Prostate gland (tissue), 2 donors: Measurements from ENCODE around the gene SH3PXD2A. TPM values are rescaled to one million over a fixed set of nuclear protein-coding genes. Genes with fewer than 3 reads are reported as not detected.
A peak's percentile ranks its signal among the peaks of the same experiment; 100 is the strongest.

Experiments
- DNase-seq: peaks from one replicate; pipeline ENCODE4 v3.0.0-alpha.2; 2019; ENCODE audit warnings: low spot score
- H3K27ac ChIP-seq, 2 donors: fragments of 200-600 bp; sonication (generic); 2 replicates each; pipeline ENCODE4 v1.5.1; 2017 to 2019
- H3K27me3 ChIP-seq: fragments of 200-600 bp; sonication (generic); replicated peaks from 2 replicates; pipeline ENCODE4 v1.5.1; 2019; ENCODE audit not compliant: insufficient read depth
- H3K36me3 ChIP-seq, 2 donors: fragments of 200-600 bp; sonication (generic); 1 replicate in 1 of 2; 2 replicates in 1 of 2; pipeline versions ENCODE4 v1.5.1 to v1.8.1; 2017 to 2019
- H3K4me1 ChIP-seq: fragments of 200-600 bp; sonication (generic); replicated peaks from 2 replicates; pipeline ENCODE4 v1.5.1; 2019
- H3K4me3 ChIP-seq, 2 donors: fragments of 200-600 bp; sonication (generic); 2 replicates each; pipeline ENCODE4 v1.5.1; 2017 to 2019
- H3K9me3 ChIP-seq: fragments of 200-600 bp; sonication (generic); 2 replicates; pipeline ENCODE4 v1.5.1; 2017
- POLR2A ChIP-seq: fragments of 450-650 bp; IDR thresholded peaks from one replicate; pipeline ENCODE4 v1.6.1; 2016; ENCODE audit warnings: antibody characterized with exemption, mild to moderate bottlenecking
- POLR2AphosphoS5 ChIP-seq: sonication (generic); formaldehyde crosslinking; IDR thresholded peaks from one replicate; pipeline ENCODE4 v1.6.1; 2017; ENCODE audit warnings: antibody characterized with exemption
- WGBS: methylation state at CpG from one replicate; pipeline ENCODE4 v1.1.5; 2018; 5-methylcytosine and 5-hydroxymethylcytosine counted together
- intact Hi-C: fragments of 100-400 bp; cut with DNase I; formaldehyde crosslinking; loops from one replicate; pipeline ENCODE4 v1.14.2; 2022
- total RNA-seq, 2 donors: library from RNA; depleted of rRNA; stranded (reverse); fragments of >200 nt; gene quantifications; one replicate each; pipeline ENCODE4 v1.1.0, GENCODE V29; 2016
- TF ChIP-seq, protein P1 (sequence below), 4 experiments: fragments of 200-600 bp in 2 of 4; fragments of 450-650 bp in 2 of 4; sonication (generic) in 2 of 4; IDR thresholded peaks; 1 replicate in 3 of 4; 2 replicates in 1 of 4; pipeline ENCODE4 v1.5.1; 2016 to 2019; ENCODE audit warnings: antibody characterized with exemption in 4 of 4, mild to moderate bottlenecking in 2 of 4, moderate library complexity in 2 of 4

SH3PXD2A gene
- total RNA-seq, 2 donors from 2014 or later: 14.2 to 26.4 TPM

DNA sequence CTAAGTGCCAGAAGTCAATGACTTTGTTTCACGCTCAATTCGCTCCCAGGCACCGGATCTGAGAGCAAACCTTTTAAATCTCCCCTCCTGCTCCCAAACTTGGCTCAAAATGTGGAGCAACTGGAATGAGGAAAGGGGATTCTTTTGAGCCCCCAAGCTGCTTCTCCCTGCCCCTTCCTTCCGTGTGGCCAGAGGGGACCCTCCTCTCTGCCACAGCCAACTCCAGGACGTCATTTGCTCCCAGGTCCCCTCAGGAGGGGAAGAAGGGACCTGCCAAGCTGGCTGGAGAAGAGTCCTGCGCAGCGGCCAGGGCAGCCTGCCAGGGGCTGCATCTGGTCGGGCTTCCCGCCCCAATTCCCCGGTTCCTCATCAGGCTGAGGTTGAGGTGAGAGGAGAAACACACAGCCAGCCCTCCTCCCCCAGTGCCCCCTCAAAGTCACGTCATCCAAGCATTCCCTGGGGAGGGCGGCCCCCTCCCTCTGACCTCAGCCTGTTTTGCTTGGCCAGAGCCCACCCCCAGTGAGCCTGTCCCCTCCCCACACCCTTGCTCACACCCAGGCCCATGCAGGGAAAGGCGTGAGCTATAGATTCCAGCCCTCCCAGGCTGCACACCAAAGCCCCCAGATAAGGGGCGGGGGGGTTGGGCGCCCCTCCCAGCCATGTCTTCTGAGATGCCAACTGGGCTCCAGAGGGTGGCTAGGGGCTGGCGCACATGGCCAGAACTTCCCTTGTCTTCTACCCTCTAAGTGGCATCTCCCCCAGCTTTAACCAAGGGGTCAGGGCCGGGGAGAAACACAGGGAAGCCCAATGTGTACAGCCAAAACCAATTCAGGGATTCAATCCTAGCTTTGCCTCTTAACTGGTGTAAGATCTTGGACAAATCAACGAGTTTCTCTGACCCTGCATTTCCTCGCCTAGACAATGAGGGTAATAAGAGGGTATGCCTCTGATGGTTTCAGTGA is 35.0 kb downstream of the SH3PXD2A start:
- Histone ChIP-seq H3K27me3 (no peaks in the 10 kb centered on the region), H3K4me1 (peaks cover 11% of the 10 kb centered on the region), H3K4me3 (no peak overlapping the region), H3K36me3 (no peaks in the 10 kb centered on the region), H3K9me3 (no peaks in the 10 kb centered on the region), H3K27ac (peak overlapping the region in 1 of 2 donors; percentile 55)
- WGBS: 22% methylated on average over 19 of the region's 19 CpGs
- DNase-seq: no peak
- TF ChIP-seq POLR2A (no peak), POLR2AphosphoS5 (no peak)
- TF ChIP-seq, protein P1, sequence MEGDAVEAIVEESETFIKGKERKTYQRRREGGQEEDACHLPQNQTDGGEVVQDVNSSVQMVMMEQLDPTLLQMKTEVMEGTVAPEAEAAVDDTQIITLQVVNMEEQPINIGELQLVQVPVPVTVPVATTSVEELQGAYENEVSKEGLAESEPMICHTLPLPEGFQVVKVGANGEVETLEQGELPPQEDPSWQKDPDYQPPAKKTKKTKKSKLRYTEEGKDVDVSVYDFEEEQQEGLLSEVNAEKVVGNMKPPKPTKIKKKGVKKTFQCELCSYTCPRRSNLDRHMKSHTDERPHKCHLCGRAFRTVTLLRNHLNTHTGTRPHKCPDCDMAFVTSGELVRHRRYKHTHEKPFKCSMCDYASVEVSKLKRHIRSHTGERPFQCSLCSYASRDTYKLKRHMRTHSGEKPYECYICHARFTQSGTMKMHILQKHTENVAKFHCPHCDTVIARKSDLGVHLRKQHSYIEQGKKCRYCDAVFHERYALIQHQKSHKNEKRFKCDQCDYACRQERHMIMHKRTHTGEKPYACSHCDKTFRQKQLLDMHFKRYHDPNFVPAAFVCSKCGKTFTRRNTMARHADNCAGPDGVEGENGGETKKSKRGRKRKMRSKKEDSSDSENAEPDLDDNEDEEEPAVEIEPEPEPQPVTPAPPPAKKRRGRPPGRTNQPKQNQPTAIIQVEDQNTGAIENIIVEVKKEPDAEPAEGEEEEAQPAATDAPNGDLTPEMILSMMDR (IDR thresholded peaks at IDR 0.05): no peak
- intact Hi-C loops: no loop called here

DNA sequence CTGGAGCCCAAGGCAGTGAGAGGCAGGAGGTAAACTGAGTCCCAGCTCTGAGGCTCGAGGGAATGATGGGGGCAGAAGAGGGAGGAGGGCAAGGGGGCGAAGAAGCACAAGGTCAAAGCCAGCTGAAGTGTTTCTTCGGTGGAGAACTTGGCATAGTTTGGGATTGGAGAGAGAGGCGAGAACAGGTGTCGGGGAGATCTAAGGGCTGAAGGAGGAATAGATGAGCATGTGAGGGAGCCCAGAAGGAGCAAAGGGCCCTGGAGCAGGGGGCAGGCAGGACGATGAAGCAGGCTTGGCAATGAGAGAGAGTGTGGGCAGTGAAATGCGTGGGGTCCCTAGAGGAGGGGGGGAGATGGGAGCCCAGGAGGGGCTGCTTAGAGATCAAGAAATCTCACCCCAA is 35.9 kb downstream of the SH3PXD2A start:
- peaks cover 11% of the 10 kb centered on the region for H3K4me1 ChIP-seq
- intact Hi-C loops: no loop called here
- no peaks in the 10 kb centered on the region for H3K27me3 ChIP-seq
- no peak for DNase-seq
- TF ChIP-seq, protein P1 (IDR thresholded peaks at IDR 0.05): no peak
- no peak for TF ChIP-seq POLR2AphosphoS5
- TF ChIP-seq POLR2A: no peak
- WGBS: 61% methylated on average over 7 of the region's 7 CpGs
- no peaks in the 10 kb centered on the region for H3K36me3 ChIP-seq
- no peak overlapping the region for H3K4me3 ChIP-seq
- H3K27ac ChIP-seq: no peak overlapping the region
- H3K9me3 ChIP-seq: no peaks in the 10 kb centered on the region

DNA sequence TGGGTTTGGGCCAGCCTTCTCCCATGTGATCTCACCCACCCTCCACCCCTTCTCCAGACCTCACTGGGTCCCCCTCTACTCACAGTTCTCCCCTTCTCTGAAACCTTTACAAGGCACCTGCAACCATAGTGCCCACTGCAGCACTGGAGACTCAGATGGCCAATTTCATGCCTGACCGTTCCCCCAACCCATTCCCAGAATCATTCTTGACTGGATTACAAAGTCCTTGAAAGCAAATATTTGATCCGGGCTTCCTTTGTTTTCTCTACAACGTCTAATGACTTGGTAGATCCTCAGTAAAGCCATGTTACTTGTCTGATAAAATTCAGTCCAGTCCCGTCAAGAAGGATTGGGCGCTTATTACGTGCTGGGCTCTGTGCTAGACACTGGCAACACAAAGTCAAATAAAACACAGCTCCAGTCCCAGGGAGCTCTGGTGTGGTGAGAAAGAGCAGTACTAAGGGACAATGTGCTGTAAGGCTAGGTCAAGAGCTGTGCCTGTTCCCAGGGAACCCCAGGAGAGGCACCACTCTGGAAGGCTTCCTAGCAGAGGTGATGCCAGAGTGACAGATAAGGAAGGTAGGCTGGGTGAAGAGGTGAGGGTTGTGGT is 36.5 kb downstream of the SH3PXD2A start:
- WGBS: 53% methylated on average over 6 of the region's 6 CpGs
- no peak for TF ChIP-seq POLR2AphosphoS5
- TF ChIP-seq, protein P1 (IDR thresholded peaks at IDR 0.05): no peak
- TF ChIP-seq POLR2A: no peak
- intact Hi-C loops: no loop called here
- peaks cover 11% of the 10 kb centered on the region for H3K4me1 ChIP-seq
- DNase-seq: no peak
- no peaks in the 10 kb centered on the region for H3K36me3 ChIP-seq
- H3K27ac ChIP-seq: no peak overlapping the region
- no peaks in the 10 kb centered on the region for H3K9me3 ChIP-seq
- no peak overlapping the region for H3K4me3 ChIP-seq
- H3K27me3 ChIP-seq: no peaks in the 10 kb centered on the region

DNA sequence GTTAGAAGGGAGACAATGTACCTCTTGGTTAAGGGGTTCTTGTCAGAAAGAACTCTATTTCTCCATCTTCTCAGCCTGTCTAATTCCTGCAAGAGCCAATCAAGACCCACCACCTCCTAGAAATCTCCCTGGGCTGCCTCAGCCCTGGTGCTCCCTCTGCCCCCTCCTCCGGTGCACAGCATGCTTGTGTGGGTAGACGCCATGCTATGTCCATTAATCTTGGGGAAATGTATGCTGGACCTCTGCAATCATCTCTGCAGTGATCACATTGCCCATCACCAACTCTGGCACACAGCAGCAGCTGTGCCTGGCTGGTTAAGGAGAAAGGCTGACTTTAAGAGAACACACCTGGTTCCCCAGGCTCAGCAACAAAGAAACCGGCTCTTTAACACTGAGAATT is 37.3 kb downstream of the SH3PXD2A start:
- no peak overlapping the region for H3K4me3 ChIP-seq
- no peaks in the 10 kb centered on the region for H3K36me3 ChIP-seq
- intact Hi-C loops: no loop called here
- TF ChIP-seq POLR2A (no peak), POLR2AphosphoS5 (no peak)
- TF ChIP-seq, protein P1 (IDR thresholded peaks at IDR 0.05): no peak
- H3K4me1 ChIP-seq: peaks cover 11% of the 10 kb centered on the region
- no peaks in the 10 kb centered on the region for H3K9me3 ChIP-seq
- H3K27ac ChIP-seq: no peak overlapping the region
- no peak for DNase-seq
- 71% methylated on average over 3 of the region's 3 CpGs for WGBS
- no peaks in the 10 kb centered on the region for H3K27me3 ChIP-seq
